Loucy (cell line): ENCODE data around the gene DDX52.

ENCODE experiments used
- CTCF ChIP-seq: fragments of 200-600 bp; sonication (generic); conservative IDR thresholded peaks from 2 replicates; pipeline ENCODE4 v1.5.1; 2014; ENCODE audit warnings: mild to moderate bottlenecking, antibody characterized with exemption, low read length
- EZH2phosphoT487 ChIP-seq: fragments of 200-600 bp; IDR thresholded peaks from 2 replicates; pipeline ENCODE4 v1.6.1; 2018; ENCODE audit warnings: antibody characterized with exemption, mild to moderate bottlenecking, moderate library complexity, borderline replicate concordance

- TF ChIP-seq CTCF = no peak
- TF ChIP-seq EZH2phosphoT487 = no peak
These were observed 30.1 kb upstream of the DDX52 start for GRCh38 chr17:37673386-37673785.
